Measurements from ENCODE around the gene EXT2.

The EXT2 gene

DNA sequence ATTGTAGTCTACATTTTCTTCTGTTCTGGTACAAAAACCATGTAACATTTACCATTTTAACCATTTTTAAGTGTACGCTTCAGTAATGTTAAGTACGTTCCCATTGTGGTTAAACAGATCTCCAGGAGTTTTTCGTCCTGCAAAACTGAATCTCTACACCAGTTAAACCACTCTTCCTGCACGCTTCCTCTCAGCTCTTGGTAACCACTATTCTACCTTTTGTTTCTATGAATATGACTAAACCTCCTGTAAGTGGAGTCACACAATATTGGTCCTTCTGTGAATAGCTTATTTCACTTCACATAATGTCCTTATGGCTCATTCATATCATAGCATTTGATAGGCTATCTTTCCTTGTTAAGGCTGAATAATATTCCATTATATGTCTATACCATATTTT, 7.1 kb upstream of the EXT2 start:
- no peak for DNase-seq

GRCh38 chr11:44088871-44089270, 6.6 kb upstream of the EXT2 start:
- no peak for DNase-seq

DNA sequence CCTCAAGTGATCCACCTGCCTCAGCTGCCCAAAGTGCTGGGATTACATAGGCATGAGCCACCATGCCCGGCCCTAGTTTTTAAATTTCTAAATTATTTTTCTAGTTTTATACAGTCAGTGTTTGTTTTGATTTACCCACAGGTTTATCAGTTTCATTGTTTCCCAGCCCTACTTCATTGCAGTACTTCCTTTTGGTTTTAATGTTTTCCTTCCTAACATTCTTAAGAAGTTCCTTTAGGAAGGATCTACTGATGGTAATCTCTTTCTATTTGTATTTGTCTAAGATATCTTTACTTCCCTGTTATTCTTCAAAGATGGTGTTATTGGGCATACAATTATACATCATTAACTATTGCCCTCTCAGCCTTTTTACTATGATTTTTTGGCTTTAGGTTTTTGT, 4.9 kb upstream of the EXT2 start:
- no peak for DNase-seq

GRCh38 chr11:44094260-44094868, 1.1 kb upstream of the EXT2 start:
- DNase-seq, result no peak

DNA sequence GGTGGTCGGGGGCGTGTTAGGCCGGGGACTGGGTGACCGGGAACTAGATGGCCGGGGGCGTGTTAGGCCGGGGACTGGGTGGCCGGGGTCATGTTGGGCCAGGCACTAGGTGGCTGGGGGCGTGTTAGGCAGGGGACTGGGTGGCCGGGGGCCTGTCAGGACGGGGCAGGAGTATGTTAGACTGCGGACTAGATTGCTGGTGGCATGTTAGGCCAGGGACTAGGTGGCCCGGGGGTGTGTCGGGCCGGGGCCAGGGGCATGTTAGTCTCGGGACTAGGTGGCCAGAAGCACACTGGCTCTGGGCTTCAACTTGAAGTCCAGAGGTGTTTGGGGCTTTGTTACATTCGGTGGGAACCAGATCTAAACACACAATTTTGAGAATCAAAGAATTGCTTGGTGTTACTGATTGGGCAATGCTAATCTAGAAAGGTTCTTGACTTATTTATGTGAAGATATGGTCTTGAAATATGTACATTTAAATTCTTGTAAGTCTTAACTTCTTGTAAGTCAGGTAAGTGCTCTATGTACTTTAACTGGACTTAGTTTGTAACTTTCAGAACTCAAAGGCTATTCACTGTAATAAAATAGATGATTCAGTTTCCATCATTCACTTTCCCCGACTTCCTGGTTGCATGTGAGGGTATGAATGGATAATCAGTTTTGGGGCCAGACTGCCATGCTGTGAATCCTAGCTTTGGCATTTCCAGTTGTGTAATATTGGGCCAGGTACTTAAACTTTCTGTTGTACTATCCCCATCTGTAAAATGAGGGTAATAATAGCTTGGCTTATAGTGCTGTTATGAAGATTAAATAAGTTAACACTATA, 1.1 kb downstream of the EXT2 start:
- DNase-seq, result no peak

GRCh38 chr11:44097821-44098220, 2.3 kb downstream of the EXT2 start:
- no peak for DNase-seq

DNA sequence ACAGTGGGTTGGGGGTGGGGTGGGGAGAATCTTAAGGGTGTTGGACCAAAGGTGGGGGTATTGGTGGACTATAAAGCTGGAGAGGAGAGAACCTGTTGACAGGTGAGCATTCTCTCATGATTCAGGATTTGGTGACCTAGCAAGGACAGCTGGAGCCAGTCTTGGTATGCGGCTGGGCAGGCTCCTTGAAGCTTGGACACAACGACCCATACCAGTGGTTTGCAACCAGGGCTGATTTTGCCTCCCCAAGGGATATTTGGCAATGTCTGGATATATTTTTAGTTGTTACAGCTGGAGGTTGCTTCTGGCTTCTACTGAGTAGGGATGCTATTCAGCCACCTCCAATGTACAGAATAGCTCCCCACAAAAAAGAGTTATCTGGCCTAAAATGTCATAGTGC, 5.6 kb downstream of the EXT2 start:
- no peak for DNase-seq

DNA sequence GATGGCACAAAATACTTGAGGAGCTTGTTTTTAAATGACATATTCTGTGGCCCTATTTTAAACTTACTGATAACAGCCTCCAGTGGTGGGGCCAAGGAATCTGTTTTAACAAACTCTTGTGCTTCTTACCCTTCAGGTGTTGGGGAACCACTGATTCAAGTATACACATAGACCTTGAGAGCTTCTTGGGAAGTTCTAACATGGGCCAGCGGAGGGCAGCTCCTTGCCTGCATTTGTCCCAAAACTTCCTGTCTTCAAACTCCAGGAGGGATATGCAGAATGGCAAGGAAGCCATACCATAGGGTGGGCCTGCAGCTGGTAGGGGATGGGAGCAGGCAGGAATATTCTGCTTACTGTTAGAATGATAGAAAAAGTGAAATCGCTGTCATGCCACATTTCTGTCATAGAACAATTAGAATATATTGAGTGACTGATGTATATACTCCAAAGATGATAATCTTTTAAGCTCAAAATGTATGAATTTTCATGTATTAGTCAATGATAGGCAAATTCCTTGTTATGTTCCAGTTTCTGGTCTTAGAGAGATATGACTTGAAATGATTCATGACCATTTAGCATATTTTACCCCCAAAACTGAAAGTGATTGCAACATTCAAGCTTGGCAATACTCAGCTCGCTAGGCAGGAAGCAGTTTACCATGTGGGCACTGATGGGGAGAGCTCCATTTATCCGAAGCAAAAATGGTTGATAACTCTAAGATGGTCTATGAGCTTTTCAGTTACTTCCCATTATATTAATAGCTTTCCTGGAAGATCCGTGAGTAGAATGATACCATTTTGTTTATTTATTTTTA, 9.2 kb downstream of the EXT2 start:
- no peak for DNase-seq

- DNase-seq, result no peak
Observed at GRCh38 chr11:44108260-44108659, 12.8 kb downstream of the EXT2 start.

DNA sequence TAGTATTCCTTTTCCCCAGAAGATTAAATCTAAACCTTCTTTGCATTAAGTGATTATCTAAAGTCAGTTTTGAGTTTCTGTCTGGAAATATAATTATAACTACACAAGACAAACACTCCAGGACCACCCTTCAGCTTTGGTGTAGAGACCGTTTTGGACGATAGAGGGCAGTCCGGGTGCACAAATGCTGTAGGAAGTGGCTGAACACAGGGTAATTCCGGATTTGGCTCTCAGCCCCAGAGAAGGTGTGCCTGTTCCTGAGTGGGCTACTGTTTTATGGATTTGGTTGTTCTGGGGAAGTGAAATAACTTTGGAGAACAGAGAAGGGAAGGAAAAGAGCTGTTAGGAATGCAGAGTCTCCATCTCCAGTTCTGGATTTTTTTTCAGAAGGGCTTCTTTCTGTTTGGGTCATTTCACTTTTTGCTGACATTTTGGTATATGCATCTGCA, 14.8 kb downstream of the EXT2 start:
- DNase-seq, result no peak

- no peak for DNase-seq
Observed at GRCh38 chr11:44112091-44112821, 16.8 kb downstream of the EXT2 start.

DNA sequence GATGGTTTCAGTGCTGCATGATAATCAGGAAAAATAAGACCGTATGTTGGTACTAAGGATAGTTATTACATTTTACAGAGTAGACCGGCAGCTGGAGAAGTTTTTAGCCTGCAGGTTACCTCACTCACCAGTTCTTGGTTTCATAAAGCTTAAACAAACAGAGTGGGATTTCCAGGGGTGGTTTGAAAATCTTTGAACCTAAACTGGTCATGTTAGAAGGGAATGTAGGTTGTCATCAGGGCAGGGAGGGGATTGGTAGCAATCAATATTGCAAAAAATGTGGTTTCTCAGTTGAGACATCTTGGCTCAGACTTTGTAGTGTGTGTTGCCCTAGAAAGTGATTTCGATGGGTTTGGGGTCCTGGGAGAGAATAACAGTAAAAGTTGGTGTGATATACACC, 17.5 kb downstream of the EXT2 start:
- DNase-seq, result no peak

DNA sequence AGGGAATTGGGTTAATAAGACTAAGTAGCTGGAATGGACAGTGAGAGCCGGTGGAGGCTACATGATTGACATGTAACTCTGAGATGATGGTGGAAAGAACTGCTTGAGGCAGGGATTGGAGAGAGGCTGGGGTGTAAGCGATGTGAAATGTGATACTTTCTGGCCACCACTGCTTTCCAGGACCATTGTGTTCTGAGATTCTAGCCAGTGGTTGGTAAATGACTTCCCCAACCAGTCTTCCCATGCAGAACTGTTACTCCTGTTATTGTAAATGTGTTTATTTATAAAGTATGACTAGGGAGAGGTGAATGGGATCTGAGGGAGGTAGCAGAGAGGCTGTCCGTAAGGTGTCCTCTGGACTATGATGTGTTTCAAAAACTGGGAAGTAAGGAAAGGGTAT, 18.1 kb downstream of the EXT2 start:
- DNase-seq, result no peak

DNA sequence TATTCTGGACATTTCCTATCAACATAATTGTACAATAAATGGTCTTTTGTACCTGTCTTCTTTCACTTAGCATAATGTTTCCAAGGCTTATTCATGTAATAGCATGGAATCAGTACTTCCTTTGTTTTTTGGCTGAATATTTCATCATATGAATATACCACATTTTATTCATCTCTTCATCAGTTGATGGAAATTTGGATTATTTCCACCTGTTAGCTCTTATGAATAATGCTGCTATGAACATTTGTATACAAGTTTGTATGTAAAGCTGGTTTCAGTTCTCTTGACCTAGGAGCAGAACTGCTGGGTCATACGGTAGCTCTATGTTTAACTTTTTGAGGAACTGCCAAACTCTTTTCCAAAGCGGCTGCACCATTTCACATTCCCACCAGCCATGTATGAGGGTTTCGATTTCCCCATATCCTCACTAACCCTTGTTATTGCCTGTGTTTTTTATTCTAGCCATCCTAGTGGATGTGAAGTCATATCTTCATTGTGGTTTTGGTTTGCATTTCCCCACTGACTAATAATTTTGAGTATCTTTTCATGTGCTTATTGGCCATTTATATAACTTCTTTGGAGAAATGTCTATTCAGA, 20.9 kb downstream of the EXT2 start:
- no peak for DNase-seq

DNA sequence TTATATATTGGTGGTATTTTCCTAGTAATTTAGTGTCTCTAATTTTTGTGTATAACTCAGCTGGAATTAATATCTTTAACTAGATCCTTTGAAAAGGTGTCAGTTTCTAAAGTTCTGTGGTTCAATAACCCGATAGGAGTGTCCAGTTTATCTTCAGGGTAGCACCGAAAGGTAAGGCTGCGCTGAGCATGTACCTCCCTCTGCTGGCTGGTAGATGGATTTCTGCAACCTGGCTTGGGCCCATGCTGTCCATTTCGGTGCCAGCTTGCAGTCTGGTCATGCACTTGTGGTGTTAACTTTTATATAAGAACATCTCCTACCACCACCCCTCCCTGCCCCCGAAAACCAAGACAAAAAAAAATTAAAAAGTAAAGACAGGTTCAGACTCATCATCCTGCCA, 24.7 kb downstream of the EXT2 start:
- DNase-seq, result no peak

- no peak for DNase-seq
Observed at GRCh38 chr11:44125598-44125997, 30.1 kb downstream of the EXT2 start.

GRCh38 chr11:44126304-44126703, 30.8 kb downstream of the EXT2 start:
- no peak for DNase-seq

DNA sequence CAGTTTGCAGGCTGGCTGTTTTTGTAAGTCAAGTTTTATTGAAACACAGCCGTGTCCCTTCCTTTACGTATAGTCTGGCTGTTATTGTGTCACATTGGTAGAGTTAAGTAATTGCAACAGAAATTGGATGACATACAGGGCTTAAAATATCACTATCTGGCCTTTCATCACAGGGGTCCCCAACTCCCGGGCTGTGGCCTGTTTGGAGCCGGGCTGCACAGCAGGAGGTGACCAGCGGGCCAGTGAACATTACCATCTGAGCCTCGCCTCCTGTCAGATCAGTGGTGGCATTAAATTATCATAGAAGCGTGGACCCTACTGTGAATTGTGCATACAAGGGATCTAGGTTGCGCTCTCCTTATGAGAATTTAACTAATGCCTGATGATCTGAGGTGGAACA, 31.7 kb downstream of the EXT2 start:
- no peak for DNase-seq

- DNase-seq, result no peak
Observed at GRCh38 chr11:44128729-44129128, 33.3 kb downstream of the EXT2 start.

GRCh38 chr11:44130751-44131150, 35.3 kb downstream of the EXT2 start:
- DNase-seq, result no peak

DNA sequence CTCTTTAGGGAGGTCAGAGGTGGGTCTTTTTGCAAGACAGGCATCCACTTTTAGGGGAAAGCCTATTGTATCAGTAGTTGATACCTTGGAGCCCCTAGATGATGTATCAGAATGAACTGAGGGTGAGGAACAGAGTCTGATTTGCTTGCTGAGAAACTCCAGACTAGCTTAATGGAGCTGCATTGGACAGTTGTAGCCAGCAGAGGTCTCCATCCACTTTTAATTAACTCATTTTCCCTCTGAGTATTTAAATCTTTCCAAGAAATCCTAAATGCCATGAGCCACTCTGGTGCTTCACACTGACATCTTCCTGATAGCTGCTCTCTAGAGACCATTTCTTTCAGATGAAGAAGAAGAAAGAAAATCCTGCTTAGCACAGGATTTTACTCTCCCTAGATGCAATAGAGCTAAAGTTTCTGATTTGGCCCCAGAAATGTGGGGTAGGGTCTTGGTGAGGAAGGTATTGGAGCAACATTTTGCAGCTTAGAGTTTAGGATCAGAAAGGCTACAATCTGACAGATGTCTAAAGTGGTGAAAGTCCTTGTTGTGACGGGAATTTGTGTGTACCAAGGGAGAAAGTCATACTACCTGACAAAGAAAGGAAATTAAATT, 38.0 kb downstream of the EXT2 start:
- no peak for DNase-seq

- no peak for DNase-seq
Observed at GRCh38 chr11:44134625-44135024, 39.1 kb downstream of the EXT2 start.
